PFSK-1 (cell line): ENCODE results near the gene FAM78B.

Experiments
- POLR2AphosphoS5 ChIP-seq: IDR thresholded peaks from 2 replicates; pipeline ENCODE4 v1.6.1; 2012; ENCODE audit warnings: low read depth, mild to moderate bottlenecking, control low read depth, low read length, moderate library complexity
- REST ChIP-seq, 2 experiments: IDR thresholded peaks; 2 replicates each; pipeline versions ENCODE4 v1.6.1 to v1.8.0; 2011 to 2012; ENCODE audit warnings: low read depth in 2 of 2, low read length in 2 of 2, control low read depth in 1 of 2, inconsistent platforms in 1 of 2, mild to moderate bottlenecking in 1 of 2, moderate library complexity in 1 of 2; ENCODE audit not compliant: insufficient read depth in 1 of 2
- TAF1 ChIP-seq: IDR thresholded peaks from 2 replicates; pipeline ENCODE4 v1.6.1; 2012; ENCODE audit warnings: low read length, control low read depth, borderline replicate concordance; ENCODE audit not compliant: insufficient read depth

GRCh38 chr1:166066107-166066506, 100.7 kb downstream of the FAM78B start:
- TF ChIP-seq REST (IDR thresholded peaks at IDR 0.05; ENCODE audit: insufficient read depth in 1 of 2, low read depth in 2 of 2, low read length in 2 of 2): no peak
- no peak for TF ChIP-seq POLR2AphosphoS5
- TF ChIP-seq TAF1: no peak
